HepG2 (cell line): ENCODE results near the gene CTBP1. TPM values are rescaled to one million over a fixed set of nuclear protein-coding genes. Genes with fewer than 3 reads are reported as not detected.

ENCODE experiments used
- CREB1 ChIP-seq, 2 experiments: fragments of 450-650 bp in 1 of 2; IDR thresholded peaks; 2 replicates each; pipeline ENCODE4 v1.6.1; 2016 to 2017; ENCODE audit warnings: control low read depth in 1 of 2, mild to moderate bottlenecking in 1 of 2, missing compliant biosample characterization in 1 of 2, missing genetic modification characterization in 1 of 2
- E2F1 ChIP-seq: sonication (generic); formaldehyde crosslinking; IDR thresholded peaks from 2 replicates; pipeline ENCODE4 v1.5.0; 2020; ENCODE audit warnings: missing genetic modification reagents
- FOXC1 ChIP-seq: sonication (generic); formaldehyde crosslinking; IDR thresholded peaks from 2 replicates; pipeline ENCODE4 v1.8.0; 2022; ENCODE audit warnings: mild to moderate bottlenecking, missing genetic modification reagents, borderline replicate concordance
- KDM3A ChIP-seq: IDR thresholded peaks from 2 replicates; pipeline ENCODE4 v1.6.1; 2018; ENCODE audit warnings: low read depth, missing compliant biosample characterization
- MXI1 ChIP-seq: IDR thresholded peaks from 3 replicates; pipeline ENCODE4 v1.6.1; 2012; ENCODE audit warnings: low read depth, low read length, inconsistent platforms, borderline replicate concordance
- NCOA2 ChIP-seq: sonication (generic); formaldehyde crosslinking; IDR thresholded peaks from 2 replicates; pipeline ENCODE4 v1.8.0; 2022; ENCODE audit warnings: inconsistent platforms
- NR2C2 ChIP-seq: sonication (generic); formaldehyde crosslinking; IDR thresholded peaks from 2 replicates; pipeline ENCODE4 v1.4.0; 2020; ENCODE audit warnings: missing genetic modification reagents, mild to moderate bottlenecking, moderate library complexity, borderline replicate concordance
- PAWR ChIP-seq: sonication (generic); formaldehyde crosslinking; IDR thresholded peaks from 2 replicates; pipeline ENCODE4 v1.4.0; 2020; ENCODE audit warnings: missing genetic modification reagents, mild to moderate bottlenecking, borderline replicate concordance
- PCBP1 ChIP-seq: fragments of 200-400 bp; formaldehyde crosslinking; IDR thresholded peaks from 2 replicates; pipeline ENCODE4 v1.6.1; 2017; ENCODE audit warnings: mild to moderate bottlenecking, low read depth, low read length, borderline replicate concordance
- REL ChIP-seq: sonication (generic); formaldehyde crosslinking; conservative IDR thresholded peaks from 2 replicates; pipeline ENCODE4 v1.8.0; 2022; ENCODE audit warnings: mild to moderate bottlenecking, missing genetic modification reagents, moderate library complexity
- SALL2 ChIP-seq: sonication (generic); formaldehyde crosslinking; IDR thresholded peaks from 2 replicates; pipeline ENCODE4 v1.8.1; 2023; ENCODE audit warnings: mild to moderate bottlenecking, missing genetic modification reagents, inconsistent platforms
- SP4 ChIP-seq: sonication (generic); formaldehyde crosslinking; IDR thresholded peaks from 2 replicates; pipeline ENCODE4 v1.8.1; 2023; ENCODE audit warnings: mild to moderate bottlenecking, missing genetic modification reagents
- TEF ChIP-seq: sonication (generic); formaldehyde crosslinking; IDR thresholded peaks from 2 replicates; pipeline ENCODE4 v1.5.0; 2020; ENCODE audit warnings: missing genetic modification reagents
- THAP11 ChIP-seq: IDR thresholded peaks from 2 replicates; pipeline ENCODE4 v1.6.1; 2016; ENCODE audit warnings: missing biosample characterization, missing genetic modification reagents
- THYN1 ChIP-seq: sonication (generic); formaldehyde crosslinking; IDR thresholded peaks from 2 replicates; pipeline ENCODE4 v1.8.1; 2023; ENCODE audit warnings: low read depth, mild to moderate bottlenecking, moderate library complexity, missing genetic modification reagents, borderline replicate concordance
- YEATS4 ChIP-seq: sonication (generic); formaldehyde crosslinking; IDR thresholded peaks from 2 replicates; pipeline ENCODE4 v1.4.0; 2020; ENCODE audit warnings: missing genetic modification reagents, borderline replicate concordance
- ZNF326 ChIP-seq: sonication (generic); formaldehyde crosslinking; IDR thresholded peaks from 2 replicates; pipeline ENCODE4 v1.4.0; 2020; ENCODE audit warnings: missing genetic modification reagents, borderline replicate concordance
- ZNF33B ChIP-seq: sonication (generic); formaldehyde crosslinking; IDR thresholded peaks from 2 replicates; pipeline ENCODE4 v1.5.1; 2020; ENCODE audit warnings: mild to moderate bottlenecking, missing genetic modification reagents
- ZNF496 ChIP-seq: sonication (generic); formaldehyde crosslinking; IDR thresholded peaks from 2 replicates; pipeline ENCODE4 v1.8.1; 2023; ENCODE audit warnings: mild to moderate bottlenecking, moderate library complexity, missing genetic modification reagents; ENCODE audit not compliant: insufficient replicate concordance
- ZNF543 ChIP-seq: sonication (generic); formaldehyde crosslinking; IDR thresholded peaks from 2 replicates; pipeline ENCODE4 v1.4.0; 2020; ENCODE audit warnings: mild to moderate bottlenecking, missing genetic modification reagents
- ZNF614 ChIP-seq: IDR thresholded peaks from 2 replicates; pipeline ENCODE4 v1.6.1; 2018; ENCODE audit warnings: missing biosample characterization, missing genetic modification reagents, inconsistent platforms, borderline replicate concordance
- polyA plus RNA-seq, 8 experiments: library from polyadenylated mRNA; depleted of rRNA in 3 of 8; stranded (reverse) in 7 of 8; unstranded in 1 of 8; fragments of >200 nt; fragmentation: Illumina TruSeq in 4 of 8; extraction: Trizol in 4 of 8; gene quantifications; 2 replicates each; pipeline versions ENCODE4 v1.2.1 to v1.2.3, GENCODE V29; 2011 to 2016; ENCODE audit warnings: low read depth in 4 of 8, missing spikeins in 1 of 8, mixed read lengths in 1 of 8; ENCODE audit not compliant: insufficient read depth in 1 of 8
- total RNA-seq, 5 experiments: library from RNA; depleted of rRNA; stranded (reverse); fragments of >200 nt; fragmentation: Illumina TruSeq; extraction: Trizol; gene quantifications; 2 replicates each; pipeline ENCODE4 v1.2.3, GENCODE V29; 2016; ENCODE audit warnings: low read depth in 1 of 5
- TF ChIP-seq, protein P1 (sequence below): sonication (generic); formaldehyde crosslinking; IDR thresholded peaks from 2 replicates; pipeline ENCODE4 v1.5.0; 2020; ENCODE audit warnings: missing genetic modification reagents
- TF ChIP-seq, protein P2 (sequence below): sonication (generic); formaldehyde crosslinking; conservative IDR thresholded peaks from 2 replicates; pipeline ENCODE4 v1.4.0; 2020; ENCODE audit warnings: missing genetic modification reagents

Gene CTBP1
- total and polyA plus RNA-seq, 2 of the 13 experiments (the other 11 are each of a cell fraction or from before 2014, with no cell fraction given) = 78.5 to 112 TPM

- TF ChIP-seq SALL2 (CRISPR knock-in tag) (no peak), E2F1 (CRISPR knock-in tag) (no peak), ZNF326 (CRISPR knock-in tag) (no peak), PAWR (CRISPR knock-in tag) (no peak; the same call in 1 of the 2 replicates), YEATS4 (CRISPR knock-in tag) (peak; percentile 80), CREB1 (IDR thresholded peaks at IDR 0.05) (no peak), CREB1 (CRISPR knock-in tag; IDR thresholded peaks at IDR 0.05) (no peak), SP4 (CRISPR knock-in tag) (peak; percentile 77), ZNF614 (CRISPR knock-in tag) (peak; percentile 86; the same call in 1 of the 2 replicates), ZNF496 (CRISPR knock-in tag) (no peak), THYN1 (CRISPR knock-in tag) (no peak), NR2C2 (CRISPR knock-in tag) (peak; percentile 77), NCOA2 (peak; percentile 79), THAP11 (peak; percentile 76), ZNF33B (peak; percentile 88; the same call in 1 of the 2 replicates), TEF (CRISPR knock-in tag) (no peak), MXI1 (peak; percentile 92; the same call in 2 of the 3 replicates), PCBP1 (0 out of 2 replicates have a peak, but pooled peaks have one; percentile 40), KDM3A (CRISPR knock-in tag) (0 out of 2 replicates have a peak, but pooled peaks have one; percentile 68), REL (CRISPR knock-in tag) (0 out of 2 replicates have a peak, but pooled peaks have one; percentile 52), ZNF543 (peak; percentile 81), FOXC1 (CRISPR knock-in tag) (peak; percentile 95)
- TF ChIP-seq, protein P1, sequence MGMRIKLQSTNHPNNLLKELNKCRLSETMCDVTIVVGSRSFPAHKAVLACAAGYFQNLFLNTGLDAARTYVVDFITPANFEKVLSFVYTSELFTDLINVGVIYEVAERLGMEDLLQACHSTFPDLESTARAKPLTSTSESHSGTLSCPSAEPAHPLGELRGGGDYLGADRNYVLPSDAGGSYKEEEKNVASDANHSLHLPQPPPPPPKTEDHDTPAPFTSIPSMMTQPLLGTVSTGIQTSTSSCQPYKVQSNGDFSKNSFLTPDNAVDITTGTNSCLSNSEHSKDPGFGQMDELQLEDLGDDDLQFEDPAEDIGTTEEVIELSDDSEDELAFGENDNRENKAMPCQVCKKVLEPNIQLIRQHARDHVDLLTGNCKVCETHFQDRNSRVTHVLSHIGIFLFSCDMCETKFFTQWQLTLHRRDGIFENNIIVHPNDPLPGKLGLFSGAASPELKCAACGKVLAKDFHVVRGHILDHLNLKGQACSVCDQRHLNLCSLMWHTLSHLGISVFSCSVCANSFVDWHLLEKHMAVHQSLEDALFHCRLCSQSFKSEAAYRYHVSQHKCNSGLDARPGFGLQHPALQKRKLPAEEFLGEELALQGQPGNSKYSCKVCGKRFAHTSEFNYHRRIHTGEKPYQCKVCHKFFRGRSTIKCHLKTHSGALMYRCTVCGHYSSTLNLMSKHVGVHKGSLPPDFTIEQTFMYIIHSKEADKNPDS (CRISPR knock-in tag) = no peak
- TF ChIP-seq, protein P2, sequence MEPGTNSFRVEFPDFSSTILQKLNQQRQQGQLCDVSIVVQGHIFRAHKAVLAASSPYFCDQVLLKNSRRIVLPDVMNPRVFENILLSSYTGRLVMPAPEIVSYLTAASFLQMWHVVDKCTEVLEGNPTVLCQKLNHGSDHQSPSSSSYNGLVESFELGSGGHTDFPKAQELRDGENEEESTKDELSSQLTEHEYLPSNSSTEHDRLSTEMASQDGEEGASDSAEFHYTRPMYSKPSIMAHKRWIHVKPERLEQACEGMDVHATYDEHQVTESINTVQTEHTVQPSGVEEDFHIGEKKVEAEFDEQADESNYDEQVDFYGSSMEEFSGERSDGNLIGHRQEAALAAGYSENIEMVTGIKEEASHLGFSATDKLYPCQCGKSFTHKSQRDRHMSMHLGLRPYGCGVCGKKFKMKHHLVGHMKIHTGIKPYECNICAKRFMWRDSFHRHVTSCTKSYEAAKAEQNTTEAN (CRISPR knock-in tag) = no peak; the same call in 1 of the 2 replicates
Observed at GRCh38 chr4:1204828-1205585, 43.9 kb downstream of the CTBP1 start (continued).
